ENCODE data around the gene NR5A2.

Gene NR5A2

DNA sequence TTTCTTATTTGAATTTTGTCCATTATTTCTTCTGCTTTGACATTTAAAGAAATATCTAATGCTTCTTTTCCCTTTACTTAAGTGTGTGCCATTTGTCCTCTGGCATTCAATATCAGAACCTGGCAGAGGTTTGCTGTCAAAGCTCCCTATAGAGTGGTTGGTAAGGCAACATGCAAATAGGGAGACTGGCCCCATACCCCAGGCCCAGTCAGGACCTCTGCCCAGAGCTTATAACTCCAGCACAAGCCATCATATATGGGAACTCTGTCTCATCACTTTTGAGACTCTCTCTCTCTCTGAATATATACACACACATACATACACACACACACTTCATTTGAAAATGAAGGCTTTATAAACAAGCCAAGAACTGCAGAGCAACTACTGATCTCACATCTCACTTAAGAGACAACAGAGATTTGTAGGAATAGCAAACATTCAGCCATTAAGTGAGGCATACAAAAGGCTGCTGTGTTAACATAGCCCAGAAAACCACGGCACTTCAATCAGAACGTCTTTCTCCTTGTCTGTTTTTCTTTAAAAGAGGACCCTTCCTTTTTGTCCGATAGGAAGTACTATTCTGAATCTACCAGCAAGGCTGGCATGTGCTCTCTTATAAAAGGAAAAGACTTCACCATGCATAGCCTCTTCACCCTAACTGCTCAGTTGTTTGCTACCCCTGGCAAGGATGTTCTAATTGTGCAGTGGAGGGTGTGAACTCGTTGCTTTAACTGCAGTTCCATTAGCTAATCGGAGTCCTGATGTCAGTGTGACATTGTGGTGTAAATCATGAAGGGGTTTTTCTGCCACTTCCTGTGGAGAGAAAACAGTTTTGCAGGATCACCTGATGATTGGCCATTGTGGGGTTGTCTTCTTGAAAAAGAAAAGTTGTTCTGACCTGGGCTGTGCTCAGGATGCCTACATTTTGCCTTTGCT, 101.7 kb downstream of the NR5A2 start:
- DNase-seq (ENCODE audit: low spot score) = no peak

DNA sequence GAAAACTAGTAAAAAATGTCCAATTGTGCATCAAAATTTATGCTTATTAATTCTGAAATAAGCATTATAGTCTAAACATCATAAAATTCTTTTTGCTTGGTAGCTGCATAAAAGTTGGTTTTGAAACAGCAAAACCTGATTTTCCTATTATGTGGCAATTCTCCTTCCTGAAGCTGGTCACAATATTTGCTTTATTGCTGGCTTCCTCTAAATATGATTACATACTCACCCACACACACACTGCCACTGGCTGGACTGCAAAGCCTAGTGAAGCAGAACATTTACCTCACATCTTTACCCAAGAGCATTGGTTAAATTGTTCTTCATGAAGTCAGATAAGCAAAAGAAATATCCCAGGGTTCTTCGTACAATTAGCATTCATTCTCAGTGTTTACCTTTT, 103.0 kb downstream of the NR5A2 start:
- no peak for DNase-seq (ENCODE audit: low spot score)

GRCh38 chr1:200131551-200132125, 104.1 kb downstream of the NR5A2 start:
- DNase-seq (ENCODE audit: low spot score) = no peak

- no peak for DNase-seq (ENCODE audit: low spot score)
Measured at GRCh38 chr1:200133123-200133522, 105.6 kb downstream of the NR5A2 start.

GRCh38 chr1:200134116-200134515, 106.6 kb downstream of the NR5A2 start:
- no peak for DNase-seq (ENCODE audit: low spot score)

GRCh38 chr1:200136384-200136783, 108.9 kb downstream of the NR5A2 start:
- DNase-seq (ENCODE audit: low spot score) = no peak

GRCh38 chr1:200139661-200140250, 112.2 kb downstream of the NR5A2 start:
- peak; percentile 59 for DNase-seq (ENCODE audit: low spot score)

DNA sequence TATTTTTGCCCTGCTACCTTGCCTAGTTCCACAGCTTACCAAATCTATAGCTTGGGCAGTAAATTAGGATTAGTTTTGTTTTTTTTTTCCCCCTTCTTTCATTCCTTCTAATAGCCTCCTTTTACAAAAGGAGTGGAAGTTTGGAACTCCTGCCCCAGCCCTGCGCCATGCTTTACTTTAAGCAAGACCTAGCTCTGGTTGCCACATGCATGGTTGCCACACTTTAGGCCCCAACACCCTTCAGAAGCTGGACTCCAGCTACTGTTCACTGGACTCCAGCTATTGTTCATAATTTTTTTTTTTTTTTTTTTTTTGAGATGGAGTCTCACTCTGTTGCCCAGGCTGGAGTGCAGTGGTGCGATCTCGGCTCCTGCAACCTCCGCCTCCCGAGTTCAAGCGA, 115.8 kb downstream of the NR5A2 start:
- no peak for DNase-seq (ENCODE audit: low spot score)

GRCh38 chr1:200146100-200146499, 118.6 kb downstream of the NR5A2 start:
- DNase-seq (ENCODE audit: low spot score) = no peak

DNA sequence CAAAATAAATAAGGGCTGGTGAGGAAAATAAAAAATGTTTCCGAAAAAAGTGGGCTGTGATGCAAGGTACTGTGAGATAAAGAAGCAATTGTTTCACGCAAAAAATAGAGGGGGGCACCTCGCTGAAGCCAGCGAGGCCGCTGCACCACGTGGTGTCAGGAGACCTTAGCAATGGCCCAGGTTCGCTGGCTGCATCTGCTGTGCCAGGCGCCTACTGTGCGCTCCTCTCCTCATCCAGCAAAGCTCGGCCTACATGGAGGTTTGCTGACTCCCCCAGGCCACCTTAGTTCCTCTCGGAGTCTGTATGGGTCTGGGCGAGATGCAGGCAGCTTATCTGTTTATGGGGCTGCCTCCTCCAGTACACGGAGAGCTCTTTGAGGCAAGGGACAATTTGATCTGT, 119.6 kb downstream of the NR5A2 start:
- DNase-seq (ENCODE audit: low spot score) = no peak

- DNase-seq (ENCODE audit: low spot score) = no peak
Measured at GRCh38 chr1:200147742-200148141, 120.2 kb downstream of the NR5A2 start.

- DNase-seq (ENCODE audit: low spot score) = no peak
Measured at GRCh38 chr1:200150006-200150405, 122.5 kb downstream of the NR5A2 start.

DNA sequence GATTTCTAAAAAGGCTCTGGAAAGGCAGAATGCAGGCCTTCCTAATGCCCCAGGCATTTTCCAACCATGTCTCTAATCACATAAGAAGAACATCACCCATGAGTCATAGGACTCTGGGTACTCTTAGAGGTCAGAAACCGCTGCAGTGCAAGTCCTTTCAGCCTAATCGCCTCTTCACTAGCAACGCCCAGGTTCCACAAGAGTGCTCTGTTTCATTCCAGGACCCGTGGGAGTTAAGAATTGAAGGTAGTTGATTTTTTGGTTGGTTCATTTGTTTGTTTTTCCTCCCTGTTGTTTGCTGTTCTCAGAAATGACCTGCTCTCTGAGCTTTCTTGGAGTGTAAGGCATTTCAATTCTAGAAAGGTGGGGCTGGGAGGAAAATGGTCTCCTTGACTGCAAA, 123.2 kb downstream of the NR5A2 start:
- DNase-seq (ENCODE audit: low spot score) = no peak

DNA sequence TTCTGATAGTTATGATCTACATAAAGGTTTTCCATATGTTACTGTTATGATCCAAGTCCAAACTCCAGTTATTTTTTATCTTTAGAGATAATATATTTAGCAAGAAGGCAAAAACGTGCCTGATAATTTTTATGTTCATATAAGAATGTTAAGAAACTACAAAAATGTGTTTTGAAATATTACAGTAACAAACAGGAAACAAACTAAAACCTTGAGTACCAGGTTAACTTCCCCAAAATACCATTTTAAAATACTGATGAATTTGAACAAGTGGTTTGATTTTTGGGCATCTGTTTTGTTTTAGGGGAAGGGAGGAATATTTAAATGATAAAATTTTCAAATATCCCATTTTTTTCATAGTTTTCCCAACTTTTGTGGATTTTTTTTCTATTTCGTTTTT, 124.8 kb downstream of the NR5A2 start:
- no peak for DNase-seq (ENCODE audit: low spot score)

GRCh38 chr1:200153277-200154055, 126.0 kb downstream of the NR5A2 start:
- DNase-seq (ENCODE audit: low spot score) = no peak

GRCh38 chr1:200154069-200154767, 126.7 kb downstream of the NR5A2 start:
- DNase-seq (ENCODE audit: low spot score) = peak; percentile 60

DNA sequence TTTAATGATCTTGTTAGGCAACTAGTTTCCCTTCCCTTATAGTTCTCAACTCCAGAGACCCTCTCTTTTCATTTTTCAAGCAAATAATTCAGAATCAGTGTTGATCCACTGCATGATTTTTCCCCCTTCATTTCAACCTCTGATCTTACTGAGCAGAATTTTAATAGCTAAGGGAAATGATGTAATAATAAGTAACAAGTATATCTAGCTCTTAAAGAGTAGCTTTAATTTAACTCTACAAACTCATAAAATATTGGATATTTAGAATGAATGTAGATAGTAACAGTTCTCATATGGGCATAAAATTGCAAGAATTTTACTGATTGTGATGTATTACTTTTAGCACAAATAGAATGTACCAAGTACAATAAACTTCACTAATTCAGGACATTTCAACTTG, 130.2 kb downstream of the NR5A2 start:
- DNase-seq (ENCODE audit: low spot score) = no peak

- DNase-seq (ENCODE audit: low spot score) = no peak
Measured at GRCh38 chr1:200161801-200162200, 134.3 kb downstream of the NR5A2 start.

GRCh38 chr1:200162258-200162657, 134.7 kb downstream of the NR5A2 start:
- no peak for DNase-seq (ENCODE audit: low spot score)

DNA sequence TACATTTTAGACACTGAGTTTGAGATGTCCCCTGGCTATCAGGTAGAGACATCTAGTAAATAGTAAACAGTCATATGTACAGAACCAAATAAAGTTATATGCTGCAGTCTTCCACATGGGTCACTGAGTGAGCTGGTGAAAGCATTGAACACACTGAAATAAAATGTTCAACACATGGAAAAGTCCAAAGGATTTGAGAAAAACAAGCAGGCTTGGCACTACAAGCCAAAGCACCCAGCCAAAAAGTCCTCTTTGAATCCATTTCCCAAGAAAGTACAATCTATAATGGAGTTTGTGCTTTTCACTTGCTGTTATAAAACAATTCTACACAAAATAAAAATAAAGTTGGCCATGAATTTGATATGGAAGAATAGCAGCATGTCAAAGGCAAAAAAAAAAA, 135.4 kb downstream of the NR5A2 start:
- DNase-seq (ENCODE audit: low spot score) = no peak

GRCh38 chr1:200163911-200164310, 136.4 kb downstream of the NR5A2 start:
- no peak for DNase-seq (ENCODE audit: low spot score)
